Measurements from ENCODE around the gene F8. TPM values are rescaled to one million over a fixed set of nuclear protein-coding genes. Genes with fewer than 3 reads are reported as not detected.

F8 gene
- total and polyA plus RNA-seq, 10 of the 15 experiments (the other 5 are each of a cell fraction or from before 2014, with no cell fraction given): 3.0 to 8.1 (median 5.1) TPM

- TF ChIP-seq ZBTB4 (CRISPR knock-in tag; IDR thresholded peaks at IDR 0.05) (no peak), ASH2L (IDR thresholded peaks at IDR 0.05; ENCODE audit: borderline replicate concordance, low read depth) (no peak), SIN3A (IDR thresholded peaks at IDR 0.05; ENCODE audit: low read depth, low read length) (no peak), HDGF (IDR thresholded peaks at IDR 0.05) (no peak), PAX5 (IDR thresholded peaks at IDR 0.05; ENCODE audit: borderline replicate concordance, low read depth, low read length) (no peak), CEBPZ (IDR thresholded peaks at IDR 0.05; ENCODE audit: low read depth, low read length) (no peak), NBN (IDR thresholded peaks at IDR 0.05) (no peak), POU2F2 (IDR thresholded peaks at IDR 0.05; ENCODE audit: borderline replicate concordance, low read depth, low read length) (no peak)
Measured at GRCh38 chrX:154812341-154813101, 210.0 kb downstream of the F8 start (continued).
